ENCODE results near the gene USP53. TPM values are rescaled to one million over a fixed set of nuclear protein-coding genes. Genes with fewer than 3 reads are reported as not detected.

USP53 gene
- total and polyA plus RNA-seq, 2 experiments from 2014 or later = 17.1 to 27.7 TPM

DNA sequence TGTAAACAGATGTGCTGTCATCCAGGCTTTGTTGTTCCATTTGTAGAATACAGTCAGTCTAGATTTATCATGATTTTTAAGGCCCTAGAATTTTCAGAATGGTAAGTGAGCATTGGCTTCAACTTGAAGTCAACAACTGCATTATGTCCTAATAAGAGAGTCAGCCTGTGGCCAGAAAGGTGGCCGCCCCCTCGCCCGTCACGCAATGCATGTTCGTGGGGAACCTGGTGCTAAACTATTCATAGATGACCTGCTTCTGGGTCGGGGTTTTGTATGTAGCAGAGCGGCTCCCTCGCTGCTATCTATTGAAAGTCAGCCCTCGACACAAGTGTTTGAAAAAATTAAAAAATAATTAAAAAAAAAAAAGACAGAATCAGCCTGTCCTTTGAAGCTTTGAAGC is 24.7 kb downstream of the USP53 start (continued):
- TF ChIP-seq, protein P1, sequence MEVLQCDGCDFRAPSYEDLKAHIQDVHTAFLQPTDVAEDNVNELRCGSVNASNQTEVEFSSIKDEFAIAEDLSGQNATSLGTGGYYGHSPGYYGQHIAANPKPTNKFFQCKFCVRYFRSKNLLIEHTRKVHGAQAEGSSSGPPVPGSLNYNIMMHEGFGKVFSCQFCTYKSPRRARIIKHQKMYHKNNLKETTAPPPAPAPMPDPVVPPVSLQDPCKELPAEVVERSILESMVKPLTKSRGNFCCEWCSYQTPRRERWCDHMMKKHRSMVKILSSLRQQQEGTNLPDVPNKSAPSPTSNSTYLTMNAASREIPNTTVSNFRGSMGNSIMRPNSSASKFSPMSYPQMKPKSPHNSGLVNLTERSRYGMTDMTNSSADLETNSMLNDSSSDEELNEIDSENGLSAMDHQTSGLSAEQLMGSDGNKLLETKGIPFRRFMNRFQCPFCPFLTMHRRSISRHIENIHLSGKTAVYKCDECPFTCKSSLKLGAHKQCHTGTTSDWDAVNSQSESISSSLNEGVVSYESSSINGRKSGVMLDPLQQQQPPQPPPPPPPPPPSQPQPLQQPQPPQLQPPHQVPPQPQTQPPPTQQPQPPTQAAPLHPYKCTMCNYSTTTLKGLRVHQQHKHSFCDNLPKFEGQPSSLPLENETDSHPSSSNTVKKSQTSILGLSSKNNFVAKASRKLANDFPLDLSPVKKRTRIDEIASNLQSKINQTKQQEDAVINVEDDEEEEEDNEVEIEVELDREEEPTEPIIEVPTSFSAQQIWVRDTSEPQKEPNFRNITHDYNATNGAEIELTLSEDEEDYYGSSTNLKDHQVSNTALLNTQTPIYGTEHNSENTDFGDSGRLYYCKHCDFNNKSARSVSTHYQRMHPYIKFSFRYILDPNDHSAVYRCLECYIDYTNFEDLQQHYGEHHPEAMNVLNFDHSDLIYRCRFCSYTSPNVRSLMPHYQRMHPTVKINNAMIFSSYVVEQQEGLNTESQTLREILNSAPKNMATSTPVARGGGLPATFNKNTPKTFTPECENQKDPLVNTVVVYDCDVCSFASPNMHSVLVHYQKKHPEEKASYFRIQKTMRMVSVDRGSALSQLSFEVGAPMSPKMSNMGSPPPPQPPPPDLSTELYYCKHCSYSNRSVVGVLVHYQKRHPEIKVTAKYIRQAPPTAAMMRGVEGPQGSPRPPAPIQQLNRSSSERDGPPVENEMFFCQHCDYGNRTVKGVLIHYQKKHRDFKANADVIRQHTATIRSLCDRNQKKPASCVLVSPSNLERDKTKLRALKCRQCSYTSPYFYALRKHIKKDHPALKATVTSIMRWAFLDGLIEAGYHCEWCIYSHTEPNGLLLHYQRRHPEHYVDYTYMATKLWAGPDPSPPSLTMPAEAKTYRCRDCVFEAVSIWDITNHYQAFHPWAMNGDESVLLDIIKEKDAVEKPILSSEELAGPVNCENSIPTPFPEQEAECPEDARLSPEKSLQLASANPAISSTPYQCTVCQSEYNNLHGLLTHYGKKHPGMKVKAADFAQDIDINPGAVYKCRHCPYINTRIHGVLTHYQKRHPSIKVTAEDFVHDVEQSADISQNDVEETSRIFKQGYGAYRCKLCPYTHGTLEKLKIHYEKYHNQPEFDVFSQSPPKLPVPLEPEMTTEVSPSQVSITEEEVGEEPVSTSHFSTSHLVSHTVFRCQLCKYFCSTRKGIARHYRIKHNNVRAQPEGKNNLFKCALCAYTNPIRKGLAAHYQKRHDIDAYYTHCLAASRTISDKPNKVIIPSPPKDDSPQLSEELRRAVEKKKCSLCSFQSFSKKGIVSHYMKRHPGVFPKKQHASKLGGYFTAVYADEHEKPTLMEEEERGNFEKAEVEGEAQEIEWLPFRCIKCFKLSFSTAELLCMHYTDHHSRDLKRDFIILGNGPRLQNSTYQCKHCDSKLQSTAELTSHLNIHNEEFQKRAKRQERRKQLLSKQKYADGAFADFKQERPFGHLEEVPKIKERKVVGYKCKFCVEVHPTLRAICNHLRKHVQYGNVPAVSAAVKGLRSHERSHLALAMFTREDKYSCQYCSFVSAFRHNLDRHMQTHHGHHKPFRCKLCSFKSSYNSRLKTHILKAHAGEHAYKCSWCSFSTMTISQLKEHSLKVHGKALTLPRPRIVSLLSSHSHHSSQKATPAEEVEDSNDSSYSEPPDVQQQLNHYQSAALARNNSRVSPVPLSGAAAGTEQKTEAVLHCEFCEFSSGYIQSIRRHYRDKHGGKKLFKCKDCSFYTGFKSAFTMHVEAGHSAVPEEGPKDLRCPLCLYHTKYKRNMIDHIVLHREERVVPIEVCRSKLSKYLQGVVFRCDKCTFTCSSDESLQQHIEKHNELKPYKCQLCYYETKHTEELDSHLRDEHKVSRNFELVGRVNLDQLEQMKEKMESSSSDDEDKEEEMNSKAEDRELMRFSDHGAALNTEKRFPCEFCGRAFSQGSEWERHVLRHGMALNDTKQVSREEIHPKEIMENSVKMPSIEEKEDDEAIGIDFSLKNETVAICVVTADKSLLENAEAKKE (CRISPR knock-in tag; IDR thresholded peaks at IDR 0.05) = no peak
- TF ChIP-seq, protein P2, sequence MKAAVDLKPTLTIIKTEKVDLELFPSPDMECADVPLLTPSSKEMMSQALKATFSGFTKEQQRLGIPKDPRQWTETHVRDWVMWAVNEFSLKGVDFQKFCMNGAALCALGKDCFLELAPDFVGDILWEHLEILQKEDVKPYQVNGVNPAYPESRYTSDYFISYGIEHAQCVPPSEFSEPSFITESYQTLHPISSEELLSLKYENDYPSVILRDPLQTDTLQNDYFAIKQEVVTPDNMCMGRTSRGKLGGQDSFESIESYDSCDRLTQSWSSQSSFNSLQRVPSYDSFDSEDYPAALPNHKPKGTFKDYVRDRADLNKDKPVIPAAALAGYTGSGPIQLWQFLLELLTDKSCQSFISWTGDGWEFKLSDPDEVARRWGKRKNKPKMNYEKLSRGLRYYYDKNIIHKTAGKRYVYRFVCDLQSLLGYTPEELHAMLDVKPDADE (IDR thresholded peaks at IDR 0.05) = no peak
- TF ChIP-seq EZH2 (IDR thresholded peaks at IDR 0.05; ENCODE audit: low read depth, unreplicated experiment) (no peak), ZNF114 (CRISPR knock-in tag; IDR thresholded peaks at IDR 0.05) (no peak), STAT1 (IDR thresholded peaks at IDR 0.05; ENCODE audit: unreplicated experiment) (no peak), EZH2phosphoT487 (IDR thresholded peaks at IDR 0.05; ENCODE audit: unreplicated experiment) (no peak)

DNA sequence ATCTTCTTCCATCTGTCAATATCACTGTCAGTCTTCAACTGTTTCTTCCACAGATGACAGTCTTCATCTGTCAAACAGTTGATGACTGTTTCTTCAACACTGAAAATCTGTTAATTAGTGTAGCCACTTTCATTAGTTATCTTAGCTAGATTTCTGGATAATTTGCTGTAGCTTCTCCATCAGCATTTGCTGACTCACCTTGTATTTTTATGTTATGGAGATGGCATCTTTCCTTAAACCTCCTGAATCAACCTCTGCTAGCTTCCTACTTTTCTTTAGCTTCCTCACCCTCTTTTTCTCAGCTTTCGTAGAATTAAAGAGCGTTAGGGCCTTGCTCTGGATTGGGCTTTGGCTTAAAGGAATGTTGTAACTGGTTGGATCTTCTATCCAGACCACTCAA is 25.1 kb downstream of the USP53 start:
- Histone ChIP-seq H3K4me3 (no peak overlapping the region), H3K36me3 (ENCODE audit: insufficient read depth) (no peaks in the 10 kb centered on the region), H3K27me3 (ENCODE audit: insufficient read depth) (no peaks in the 10 kb centered on the region), H4K20me1 (replicated peaks; ENCODE audit: insufficient read depth) (no peaks in the 10 kb centered on the region), H3K27ac (ENCODE audit: low read depth) (no peak overlapping the region), H3K4me2 (no peak overlapping the region), H2AFZ (no peak overlapping the region), H3K79me2 (replicated peaks; ENCODE audit: insufficient read depth) (peaks cover 24% of the 10 kb centered on the region), H3F3A (replicated peaks; ENCODE audit: low read depth) (no peaks in the 10 kb centered on the region), H3K4me1 (ENCODE audit: insufficient read depth) (peaks cover 34% of the 10 kb centered on the region), H3K9me2 (ENCODE audit: insufficient read depth) (no peaks in the 10 kb centered on the region)
- ATAC-seq (no peak), DNase-seq (ENCODE audit: low spot score) (no peak)
- H3K9me3 Mint-ChIP-seq = no peaks in the 10 kb centered on the region
- no peaks in the 10 kb centered on the region for H3K27me3 Mint-ChIP-seq (ENCODE audit: insufficient read depth, low read depth, poor library complexity)
- no peaks in the 10 kb centered on the region for H3K36me3 Mint-ChIP-seq (ENCODE audit: low read depth)
- H3K4me3 Mint-ChIP-seq = no peak overlapping the region
- H3K4me1 Mint-ChIP-seq = peaks cover 40% of the 10 kb centered on the region
- H3K27ac Mint-ChIP-seq = no peak overlapping the region; the same call in 1 of the 2 replicates
- TF ChIP-seq, protein P3, sequence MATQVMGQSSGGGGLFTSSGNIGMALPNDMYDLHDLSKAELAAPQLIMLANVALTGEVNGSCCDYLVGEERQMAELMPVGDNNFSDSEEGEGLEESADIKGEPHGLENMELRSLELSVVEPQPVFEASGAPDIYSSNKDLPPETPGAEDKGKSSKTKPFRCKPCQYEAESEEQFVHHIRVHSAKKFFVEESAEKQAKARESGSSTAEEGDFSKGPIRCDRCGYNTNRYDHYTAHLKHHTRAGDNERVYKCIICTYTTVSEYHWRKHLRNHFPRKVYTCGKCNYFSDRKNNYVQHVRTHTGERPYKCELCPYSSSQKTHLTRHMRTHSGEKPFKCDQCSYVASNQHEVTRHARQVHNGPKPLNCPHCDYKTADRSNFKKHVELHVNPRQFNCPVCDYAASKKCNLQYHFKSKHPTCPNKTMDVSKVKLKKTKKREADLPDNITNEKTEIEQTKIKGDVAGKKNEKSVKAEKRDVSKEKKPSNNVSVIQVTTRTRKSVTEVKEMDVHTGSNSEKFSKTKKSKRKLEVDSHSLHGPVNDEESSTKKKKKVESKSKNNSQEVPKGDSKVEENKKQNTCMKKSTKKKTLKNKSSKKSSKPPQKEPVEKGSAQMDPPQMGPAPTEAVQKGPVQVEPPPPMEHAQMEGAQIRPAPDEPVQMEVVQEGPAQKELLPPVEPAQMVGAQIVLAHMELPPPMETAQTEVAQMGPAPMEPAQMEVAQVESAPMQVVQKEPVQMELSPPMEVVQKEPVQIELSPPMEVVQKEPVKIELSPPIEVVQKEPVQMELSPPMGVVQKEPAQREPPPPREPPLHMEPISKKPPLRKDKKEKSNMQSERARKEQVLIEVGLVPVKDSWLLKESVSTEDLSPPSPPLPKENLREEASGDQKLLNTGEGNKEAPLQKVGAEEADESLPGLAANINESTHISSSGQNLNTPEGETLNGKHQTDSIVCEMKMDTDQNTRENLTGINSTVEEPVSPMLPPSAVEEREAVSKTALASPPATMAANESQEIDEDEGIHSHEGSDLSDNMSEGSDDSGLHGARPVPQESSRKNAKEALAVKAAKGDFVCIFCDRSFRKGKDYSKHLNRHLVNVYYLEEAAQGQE (IDR thresholded peaks at IDR 0.05; ENCODE audit: unreplicated experiment) = no peak
- no peak for TF ChIP-seq CREB1 (CRISPR knock-in tag; IDR thresholded peaks at IDR 0.05; ENCODE audit: low read depth)
- no peak for TF ChIP-seq ZNF114 (CRISPR knock-in tag; IDR thresholded peaks at IDR 0.05)
- TF ChIP-seq, protein P4, sequence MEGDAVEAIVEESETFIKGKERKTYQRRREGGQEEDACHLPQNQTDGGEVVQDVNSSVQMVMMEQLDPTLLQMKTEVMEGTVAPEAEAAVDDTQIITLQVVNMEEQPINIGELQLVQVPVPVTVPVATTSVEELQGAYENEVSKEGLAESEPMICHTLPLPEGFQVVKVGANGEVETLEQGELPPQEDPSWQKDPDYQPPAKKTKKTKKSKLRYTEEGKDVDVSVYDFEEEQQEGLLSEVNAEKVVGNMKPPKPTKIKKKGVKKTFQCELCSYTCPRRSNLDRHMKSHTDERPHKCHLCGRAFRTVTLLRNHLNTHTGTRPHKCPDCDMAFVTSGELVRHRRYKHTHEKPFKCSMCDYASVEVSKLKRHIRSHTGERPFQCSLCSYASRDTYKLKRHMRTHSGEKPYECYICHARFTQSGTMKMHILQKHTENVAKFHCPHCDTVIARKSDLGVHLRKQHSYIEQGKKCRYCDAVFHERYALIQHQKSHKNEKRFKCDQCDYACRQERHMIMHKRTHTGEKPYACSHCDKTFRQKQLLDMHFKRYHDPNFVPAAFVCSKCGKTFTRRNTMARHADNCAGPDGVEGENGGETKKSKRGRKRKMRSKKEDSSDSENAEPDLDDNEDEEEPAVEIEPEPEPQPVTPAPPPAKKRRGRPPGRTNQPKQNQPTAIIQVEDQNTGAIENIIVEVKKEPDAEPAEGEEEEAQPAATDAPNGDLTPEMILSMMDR (conservative IDR thresholded peaks at IDR 0.05; ENCODE audit: low read depth in 2 of 2) = no peak
- TF ChIP-seq POLR2AphosphoS5 (IDR thresholded peaks at IDR 0.05; ENCODE audit: low read depth) = no peak
- no peak for TF ChIP-seq EZH2phosphoT487 (IDR thresholded peaks at IDR 0.05; ENCODE audit: unreplicated experiment)
- no peak for TF ChIP-seq STAT1 (IDR thresholded peaks at IDR 0.05; ENCODE audit: unreplicated experiment)
- no peak for TF ChIP-seq ZNF331 (CRISPR knock-in tag; IDR thresholded peaks at IDR 0.05; ENCODE audit: low read depth)
- no peak for TF ChIP-seq EZH2 (IDR thresholded peaks at IDR 0.05; ENCODE audit: low read depth, unreplicated experiment)
- no peak for TF ChIP-seq JUNB (IDR thresholded peaks at IDR 0.05; ENCODE audit: unreplicated experiment)

Data from GM23338 (cell line).